Gastroesophageal sphincter (tissue), 4 donors: ENCODE measurements around the gene IL1B. TPM values are rescaled to one million over a fixed set of nuclear protein-coding genes. Genes with fewer than 3 reads are reported as not detected.

Experiments
- ATAC-seq: fragments of 150-250 bp; one replicate; pipeline ENCODE4 v1.9.1; 2016; ENCODE audit warnings: mild to moderate bottlenecking, moderate library complexity
- H3K27ac ChIP-seq, 4 donors: fragments of 200-600 bp; sonication (generic) in 3 of 4; 1 replicate in 3 of 4; 2 replicates in 1 of 4; pipeline ENCODE4 v1.5.1; 2016 to 2019
- H3K27me3 ChIP-seq: fragments of 200-600 bp; sonication (generic); one replicate; pipeline ENCODE4 v1.5.1; 2019
- H3K36me3 ChIP-seq, 2 donors: fragments of 200-600 bp; sonication (generic); one replicate each; pipeline ENCODE4 v1.5.1; 2019; ENCODE audit warnings: control low read depth in 1 of 2
- H3K4me1 ChIP-seq, 3 donors: fragments of 200-600 bp; sonication (generic); 1 replicate in 2 of 3; 2 replicates in 1 of 3; pipeline ENCODE4 v1.5.1; 2016 to 2019; ENCODE audit warnings: control low read depth in 2 of 3
- H3K4me3 ChIP-seq, 2 donors: fragments of 200-600 bp; sonication (generic); one replicate each; pipeline ENCODE4 v1.5.1; 2019; ENCODE audit warnings: mild to moderate bottlenecking in 1 of 2, moderate library complexity in 1 of 2
- H3K9me3 ChIP-seq, 3 donors: fragments of 200-600 bp; sonication (generic); one replicate each; pipeline ENCODE4 v1.5.1; 2017 to 2019; ENCODE audit warnings: control low read depth in 2 of 3
- EP300 ChIP-seq: sonication (generic); formaldehyde crosslinking; IDR thresholded peaks from one replicate; pipeline ENCODE4 v1.6.1; 2017; ENCODE audit warnings: antibody characterized with exemption, mild to moderate bottlenecking
- POLR2A ChIP-seq, 2 donors: fragments of 450-650 bp; IDR thresholded peaks; one replicate each; pipeline ENCODE4 v1.6.1; 2017; ENCODE audit warnings: antibody characterized with exemption in 2 of 2, mild to moderate bottlenecking in 2 of 2, moderate library complexity in 1 of 2
- POLR2AphosphoS5 ChIP-seq: sonication (generic); formaldehyde crosslinking; IDR thresholded peaks from one replicate; pipeline ENCODE4 v1.6.1; 2017; ENCODE audit warnings: antibody characterized with exemption
- WGBS, 2 donors: methylation state at CpG; one replicate each; pipeline ENCODE4 v1.1.5; 2018; ENCODE audit warnings: low coverage in 1 of 2; 5-methylcytosine and 5-hydroxymethylcytosine counted together
- total RNA-seq, 4 donors: library from RNA; depleted of rRNA; stranded (reverse); fragments of >200 nt; gene quantifications; one replicate each; pipeline ENCODE4 v1.1.0, GENCODE V29; 2016
- TF ChIP-seq, protein P1 (sequence below), 4 experiments: fragments of 200-600 bp in 2 of 4; fragments of 450-650 bp in 2 of 4; sonication (generic) in 1 of 4; IDR thresholded peaks; one replicate each; pipeline ENCODE4 v1.5.1; 2017 to 2019; ENCODE audit warnings: antibody characterized with exemption in 4 of 4, mild to moderate bottlenecking in 2 of 4, moderate library complexity in 2 of 4

IL1B gene
- total RNA-seq, 4 donors from 2014 or later = 2.7 to 3.2 TPM; not detected in 2

DNA sequence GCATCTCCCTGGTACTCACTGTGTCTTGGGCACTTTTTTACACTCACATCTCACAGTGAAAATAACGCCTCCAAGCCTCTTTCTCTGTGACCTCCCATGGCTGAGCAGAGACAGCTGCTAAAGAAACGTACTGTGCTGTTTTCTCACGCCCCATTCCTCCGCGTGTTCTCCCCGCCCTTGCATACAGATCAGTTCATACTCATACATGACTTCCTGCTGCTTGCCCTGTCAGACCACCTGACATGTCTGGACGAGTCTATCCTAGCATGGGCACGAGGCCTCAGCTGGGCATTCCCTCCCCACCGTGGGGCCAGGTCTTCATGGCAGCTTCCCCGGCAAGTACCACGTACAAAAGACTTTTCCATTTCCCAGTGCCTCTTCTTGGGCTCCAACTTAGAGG lies 31.0 kb downstream of the IL1B start:
- no peaks in the 10 kb centered on the region for H3K36me3 ChIP-seq
- no peaks in the 10 kb centered on the region for H3K27me3 ChIP-seq
- H3K9me3 ChIP-seq = peaks cover 0 to 7% (median 0%) of the 10 kb centered on the region in 3 donors
- no peak overlapping the region for H3K4me3 ChIP-seq
- H3K27ac ChIP-seq = no peak overlapping the region
- no peak for TF ChIP-seq EP300
- no peak for TF ChIP-seq POLR2A (IDR thresholded peaks at IDR 0.05)
- no peak for TF ChIP-seq POLR2AphosphoS5
- TF ChIP-seq, protein P1, sequence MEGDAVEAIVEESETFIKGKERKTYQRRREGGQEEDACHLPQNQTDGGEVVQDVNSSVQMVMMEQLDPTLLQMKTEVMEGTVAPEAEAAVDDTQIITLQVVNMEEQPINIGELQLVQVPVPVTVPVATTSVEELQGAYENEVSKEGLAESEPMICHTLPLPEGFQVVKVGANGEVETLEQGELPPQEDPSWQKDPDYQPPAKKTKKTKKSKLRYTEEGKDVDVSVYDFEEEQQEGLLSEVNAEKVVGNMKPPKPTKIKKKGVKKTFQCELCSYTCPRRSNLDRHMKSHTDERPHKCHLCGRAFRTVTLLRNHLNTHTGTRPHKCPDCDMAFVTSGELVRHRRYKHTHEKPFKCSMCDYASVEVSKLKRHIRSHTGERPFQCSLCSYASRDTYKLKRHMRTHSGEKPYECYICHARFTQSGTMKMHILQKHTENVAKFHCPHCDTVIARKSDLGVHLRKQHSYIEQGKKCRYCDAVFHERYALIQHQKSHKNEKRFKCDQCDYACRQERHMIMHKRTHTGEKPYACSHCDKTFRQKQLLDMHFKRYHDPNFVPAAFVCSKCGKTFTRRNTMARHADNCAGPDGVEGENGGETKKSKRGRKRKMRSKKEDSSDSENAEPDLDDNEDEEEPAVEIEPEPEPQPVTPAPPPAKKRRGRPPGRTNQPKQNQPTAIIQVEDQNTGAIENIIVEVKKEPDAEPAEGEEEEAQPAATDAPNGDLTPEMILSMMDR (IDR thresholded peaks at IDR 0.05) = no peak
- WGBS, 2 donors = 88 to 94% methylated on average over 3 to 4 of the region's 11 CpGs
- no peak for ATAC-seq
- H3K4me1 ChIP-seq = no peaks in the 10 kb centered on the region

DNA sequence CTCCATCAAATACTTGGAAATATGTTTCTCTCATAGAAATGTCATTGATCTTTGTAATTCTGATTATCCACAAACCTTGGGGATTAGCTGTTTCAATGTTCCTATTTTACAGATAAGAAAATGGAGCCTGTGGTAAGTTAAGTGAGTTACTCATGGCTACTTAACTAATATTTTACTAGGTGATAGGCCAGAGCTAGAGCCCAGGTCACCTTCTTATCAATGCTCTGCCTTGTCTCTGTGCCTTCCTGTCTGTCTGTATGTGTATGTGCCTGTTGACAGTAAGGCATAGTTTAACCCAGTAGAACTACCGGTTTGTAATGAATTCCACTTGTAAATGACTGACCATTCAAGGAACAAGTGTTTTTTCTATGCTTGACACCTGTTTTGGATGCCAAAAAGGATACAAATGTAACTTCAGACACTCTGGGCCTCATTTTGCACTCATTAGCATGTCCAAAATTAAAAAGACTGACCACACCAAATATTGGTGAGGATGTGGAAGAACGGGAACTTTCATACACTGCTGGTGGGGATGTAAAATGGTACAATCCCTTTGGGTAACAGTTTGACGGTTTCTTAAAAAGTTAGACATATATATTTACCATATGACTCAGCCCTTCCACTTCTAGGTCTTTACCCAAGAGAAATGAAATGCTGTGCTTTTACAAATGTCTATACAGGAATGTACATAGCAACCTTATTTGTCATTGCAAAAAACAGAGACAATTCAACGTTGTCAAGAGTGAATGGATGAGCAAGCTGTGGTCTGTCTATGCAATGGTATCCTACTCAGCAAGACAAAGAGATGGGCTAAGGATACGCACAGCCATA lies 32.7 kb downstream of the IL1B start:
- Histone ChIP-seq H3K4me1 (no peaks in the 10 kb centered on the region), H3K36me3 (no peaks in the 10 kb centered on the region), H3K27me3 (no peaks in the 10 kb centered on the region), H3K27ac (no peak overlapping the region), H3K9me3 (peaks cover 0 to 11% (median 0%) of the 10 kb centered on the region in 3 donors), H3K4me3 (no peak overlapping the region)
- TF ChIP-seq, protein P1 (IDR thresholded peaks at IDR 0.05) = no peak
- TF ChIP-seq EP300 (no peak), POLR2AphosphoS5 (no peak), POLR2A (IDR thresholded peaks at IDR 0.05) (no peak)
- ATAC-seq = no peak
- WGBS, 2 donors = 73% methylated on average over 5 of the region's 5 CpGs

DNA sequence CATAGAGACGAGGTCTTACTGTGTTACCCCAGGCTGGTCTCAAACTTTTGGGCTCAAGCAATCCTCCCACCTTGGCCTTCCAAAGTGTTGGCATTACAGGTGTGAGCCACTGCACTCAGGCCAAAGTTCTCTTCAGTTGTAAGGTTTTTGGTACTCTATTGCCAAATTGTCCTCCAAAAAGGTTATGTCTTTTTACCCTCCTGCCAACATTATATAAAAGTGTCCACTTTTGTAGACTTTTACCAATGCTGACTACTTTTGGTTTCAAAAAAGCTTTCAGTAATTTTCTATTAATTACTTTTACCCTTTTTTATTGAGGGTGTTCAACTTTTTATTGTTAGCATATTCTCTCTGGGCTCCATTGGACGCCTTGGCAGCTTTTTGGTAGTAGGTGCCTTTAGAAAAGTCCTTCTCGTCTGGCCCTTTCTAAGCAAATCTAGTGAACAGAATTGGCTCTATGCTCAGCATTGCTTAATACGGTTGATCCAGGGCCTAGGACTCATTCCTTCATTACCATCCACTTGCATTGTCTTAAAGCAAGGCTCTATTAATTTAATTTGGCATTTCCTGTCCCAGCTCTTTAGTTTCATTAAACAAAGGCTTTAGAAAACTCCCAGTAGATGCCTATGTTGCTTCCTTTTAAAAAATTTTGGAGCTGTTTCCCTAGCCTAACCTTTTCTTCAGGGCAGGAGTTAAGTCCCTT lies 35.5 kb downstream of the IL1B start:
- ATAC-seq = no peak
- Histone ChIP-seq H3K4me1 (no peaks in the 10 kb centered on the region), H3K27me3 (no peaks in the 10 kb centered on the region), H3K9me3 (peaks cover 0 to 5% (median 0%) of the 10 kb centered on the region in 3 donors), H3K4me3 (no peak overlapping the region), H3K36me3 (no peaks in the 10 kb centered on the region), H3K27ac (no peak overlapping the region)
- TF ChIP-seq POLR2A (IDR thresholded peaks at IDR 0.05) = no peak
- TF ChIP-seq, protein P1 (IDR thresholded peaks at IDR 0.05) = no peak
- 60 to 79% methylated on average over 3 to 4 of the region's 4 CpGs for WGBS, 2 donors

DNA sequence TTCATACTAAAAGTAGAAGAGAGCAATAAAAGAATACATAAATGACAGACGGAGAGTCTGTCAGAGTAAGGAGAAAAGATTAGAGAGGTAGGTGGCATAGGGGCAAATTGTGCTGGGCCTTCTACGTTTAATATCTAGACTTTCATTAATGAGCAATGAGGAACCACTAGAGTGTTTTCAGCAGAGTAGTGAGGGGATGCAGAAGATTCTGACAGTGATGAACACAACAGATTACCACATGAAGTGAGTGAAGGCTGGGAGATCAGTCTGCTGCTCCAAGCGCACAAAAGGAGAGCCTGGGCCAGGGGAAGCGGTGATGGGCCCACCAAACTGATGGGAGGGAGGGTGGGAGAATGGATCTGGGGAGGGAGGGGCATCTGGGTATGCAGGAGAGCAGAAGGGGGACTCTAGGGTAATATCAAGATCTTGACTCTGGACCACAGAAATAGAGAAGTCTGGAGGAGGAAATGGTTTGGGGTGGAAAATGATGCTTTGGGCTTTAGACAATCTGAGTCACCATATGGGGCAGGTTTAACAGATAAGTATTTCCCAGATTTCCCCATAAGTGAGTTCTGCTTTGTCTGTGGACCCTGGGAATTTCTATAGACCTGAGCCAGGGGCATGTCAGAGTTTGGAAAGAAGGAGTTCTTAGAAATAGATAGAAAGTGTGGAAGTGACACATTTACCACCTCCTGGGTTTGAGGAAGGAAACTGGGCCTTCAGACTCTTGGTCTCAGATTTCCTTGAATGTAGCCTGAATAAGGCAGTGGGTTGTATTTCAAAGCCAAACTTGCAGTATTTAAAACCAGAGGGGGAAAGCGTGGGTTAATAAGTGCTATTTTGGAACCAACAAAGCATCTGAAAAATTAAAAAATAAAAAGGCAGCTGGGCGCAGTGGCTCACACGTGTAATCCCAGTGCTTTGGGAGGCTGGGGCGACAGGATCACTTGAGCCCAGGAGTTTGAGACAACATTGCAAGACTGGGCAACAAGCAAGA lies 37.3 kb downstream of the IL1B start:
- no peak for ATAC-seq
- WGBS, 2 donors = 69 to 96% methylated on average over 8 of the region's 8 CpGs

More for the DNA sequence above, 37.3 kb downstream of the IL1B start:
- peaks cover 0 to 5% (median 0%) of the 10 kb centered on the region in 3 donors for H3K9me3 ChIP-seq
- H3K36me3 ChIP-seq = no peaks in the 10 kb centered on the region
- peaks cover 0 to 8% (median 0%) of the 10 kb centered on the region in 3 donors for H3K4me1 ChIP-seq
- no peaks in the 10 kb centered on the region for H3K27me3 ChIP-seq
- TF ChIP-seq, protein P1 (IDR thresholded peaks at IDR 0.05) = no peak
- TF ChIP-seq EP300 = no peak
- no peak for TF ChIP-seq POLR2A (IDR thresholded peaks at IDR 0.05)
- no peak for TF ChIP-seq POLR2AphosphoS5
- no peak overlapping the region for H3K4me3 ChIP-seq
- H3K27ac ChIP-seq = no peak overlapping the region
